Measurements from ENCODE around the gene FSD2. TPM values are rescaled to one million over a fixed set of nuclear protein-coding genes. Genes with fewer than 3 reads are reported as not detected.
"Not testable (repeated sequence)": the region's sequence is repeated elsewhere in the genome, so short reads cannot be mapped to it uniquely, and the experiment has no call there.

FSD2 gene
- total RNA-seq, 2 experiments from 2014 or later, result not detected

DNA sequence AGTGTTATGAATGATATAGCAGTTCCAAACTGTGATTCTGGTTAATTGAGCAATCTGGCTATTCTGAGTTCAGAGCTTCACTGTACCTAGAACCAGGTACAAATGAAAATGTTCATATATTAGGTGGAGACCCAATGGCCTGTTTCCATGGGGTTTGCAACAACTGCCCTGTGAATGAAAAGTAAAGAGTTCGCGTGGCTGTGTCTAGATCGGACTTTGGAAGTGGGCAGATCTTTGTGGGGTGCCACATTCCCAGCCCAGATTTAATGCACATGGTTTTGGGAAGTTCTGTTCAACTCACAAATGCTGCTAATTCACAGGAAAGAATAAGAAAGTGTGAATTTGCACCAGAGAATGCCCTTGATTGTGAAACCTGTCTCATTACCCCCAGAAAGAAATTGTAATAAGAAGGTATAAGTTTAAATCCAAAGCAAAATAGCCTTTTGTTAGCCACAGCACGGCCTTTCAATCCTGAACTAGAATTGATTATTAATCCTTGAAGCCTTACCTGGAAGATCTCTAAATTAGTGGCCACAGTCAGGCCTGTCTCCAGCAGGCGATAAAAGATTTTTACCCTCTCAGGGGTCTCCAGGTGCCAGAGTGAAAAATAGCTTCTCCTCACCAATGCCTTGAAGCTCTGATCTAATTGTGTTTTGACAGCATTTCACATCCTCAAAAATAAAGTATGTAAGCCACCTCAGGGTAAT is 26.2 kb upstream of the FSD2 start:
- ChIA-PET CTCF (interaction anchor here (0.6 to 0.9 kb wide), 2 partner anchors 168 to 193 kb away, joined by 3 read pairs; no protein-coding TSS in a partner anchor), POLR2A (interaction anchor here (0.5 to 1.7 kb wide), 3 partner anchors 21 to 154 kb away, joined by 3 to 12 read pairs (median 4); partner anchors contain the start of gene WHAMM)

DNA sequence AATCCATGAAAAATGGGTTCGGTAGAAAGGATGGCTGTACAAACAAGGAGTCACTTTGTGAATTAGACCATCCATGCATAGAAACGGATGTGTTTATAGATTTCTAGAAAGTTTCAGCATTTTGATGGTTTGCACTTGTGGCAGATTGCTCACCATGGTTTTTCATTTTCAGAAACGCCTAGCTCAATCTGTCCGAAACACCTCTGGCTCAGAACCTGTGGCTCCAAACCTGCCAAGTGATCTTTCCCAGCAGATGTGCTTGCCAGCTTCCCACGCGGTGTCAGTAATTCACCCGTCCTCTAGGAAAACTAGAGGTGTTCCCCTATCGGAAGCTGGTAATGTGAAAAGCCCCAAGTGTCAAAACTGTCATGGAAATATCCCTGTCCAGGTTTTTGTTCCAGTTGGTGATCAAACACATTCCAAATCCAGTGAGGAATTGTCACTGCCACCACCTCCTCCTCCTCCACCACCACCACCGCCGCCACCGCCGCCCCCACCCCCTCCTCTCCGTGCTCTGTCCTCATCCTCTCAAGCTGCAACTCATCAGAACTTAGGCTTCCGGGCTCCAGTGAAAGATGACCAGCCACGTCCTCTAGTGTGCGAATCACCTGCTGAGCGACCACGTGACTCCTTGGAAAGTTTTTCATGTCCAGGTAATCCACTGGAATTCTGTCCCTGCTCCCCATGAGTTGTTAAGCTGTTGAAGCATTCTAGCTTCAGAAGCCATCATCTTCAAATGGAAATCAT is 24.7 kb upstream of the FSD2 start:
- POLR2A ChIA-PET, result interaction anchor here (1.5 kb wide), 1 partner anchor 19 kb away, joined by 10 read pairs; no protein-coding TSS in a partner anchor
- CTCF ChIA-PET, result interaction anchor here (1.1 kb wide), 2 partner anchors 19 to 169 kb away, joined by 3 read pairs; no protein-coding TSS in a partner anchor

DNA sequence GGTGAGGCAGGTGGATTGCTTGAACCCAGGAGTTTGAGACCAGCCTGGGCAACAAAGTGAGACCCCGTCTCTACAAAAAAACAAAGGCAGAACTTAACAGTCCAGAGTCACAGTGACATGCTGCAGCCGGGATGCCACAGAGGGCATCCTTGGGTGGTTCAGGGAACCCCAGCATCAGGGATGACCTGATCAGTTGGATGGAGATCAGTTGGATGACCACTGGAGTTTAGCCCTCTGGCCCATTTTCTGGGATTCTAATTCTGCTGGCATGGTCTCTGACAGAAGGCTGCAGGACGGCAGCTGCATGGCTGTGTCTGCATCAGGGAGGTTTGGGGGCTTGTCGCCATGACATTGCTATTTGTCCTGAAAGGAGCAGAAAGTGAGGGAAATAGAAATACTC is 23.4 kb upstream of the FSD2 start:
- ChIA-PET CTCF (interaction anchor here (1.1 kb wide), 1 partner anchor 18 kb away, joined by 3 read pairs; no protein-coding TSS in a partner anchor), POLR2A (no interaction called here)

DNA sequence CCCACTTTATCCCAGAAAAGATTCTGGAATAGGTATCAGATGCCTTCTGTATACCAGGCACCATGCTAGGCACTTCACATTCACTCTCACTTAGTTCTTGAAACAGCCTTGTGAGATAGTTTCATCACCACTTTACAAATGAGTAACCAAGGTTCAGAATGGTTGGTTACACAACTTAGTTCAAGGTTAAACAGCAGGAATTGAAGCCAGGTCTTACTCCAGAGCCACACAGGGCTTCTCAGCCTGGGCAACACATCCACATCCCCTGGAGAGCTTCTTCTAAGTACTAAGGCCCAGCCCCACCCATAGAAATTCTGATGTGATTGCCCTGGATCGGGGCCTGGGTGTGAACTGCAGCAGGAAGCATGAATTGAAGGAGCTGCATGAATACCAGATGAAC is 22.2 kb upstream of the FSD2 start:
- POLR2A ChIA-PET, result no interaction called here
- CTCF ChIA-PET, result no interaction called here

DNA sequence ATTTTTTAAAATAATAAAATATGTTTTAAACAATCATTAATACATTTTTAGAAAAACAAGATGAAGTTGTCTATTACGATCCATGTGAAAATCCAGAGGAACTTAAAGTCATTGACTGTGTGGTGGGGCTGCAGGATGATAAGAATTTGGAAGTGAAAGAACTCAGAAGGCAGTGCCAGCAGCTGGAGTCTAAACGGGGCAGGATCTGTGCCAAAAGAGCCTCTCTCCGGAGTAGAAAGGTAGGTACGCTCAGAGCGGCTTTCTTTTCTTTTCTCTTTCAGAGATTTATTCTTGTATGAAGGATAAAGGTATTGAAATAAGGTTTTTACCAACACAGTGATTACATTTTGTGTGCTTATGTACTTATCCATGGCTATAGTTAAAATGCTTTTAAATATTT is 17.2 kb upstream of the FSD2 start:
- POLR2A ChIA-PET, result no interaction called here
- CTCF ChIA-PET, result no interaction called here

DNA sequence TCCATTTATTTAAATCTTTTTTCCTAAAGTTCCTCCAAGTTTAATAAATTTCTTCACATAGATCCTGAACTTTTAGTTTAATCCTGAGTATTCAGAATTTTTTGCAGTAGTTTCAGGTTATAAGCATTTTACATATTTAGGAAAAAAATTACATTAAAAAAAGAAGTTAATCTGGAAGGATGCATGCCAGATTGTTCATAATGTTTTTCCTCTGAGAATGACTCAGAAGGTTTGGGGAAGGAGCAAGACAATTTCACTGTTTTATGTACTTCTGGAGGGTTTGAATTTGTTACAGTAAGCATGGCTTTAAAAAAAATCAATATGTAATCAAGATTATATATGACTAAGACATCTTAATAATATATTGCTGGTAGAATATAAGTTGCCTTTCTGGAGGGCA is 16.0 kb upstream of the FSD2 start:
- POLR2A ChIA-PET, CTCF ChIA-PET: not testable (repeated sequence)

DNA sequence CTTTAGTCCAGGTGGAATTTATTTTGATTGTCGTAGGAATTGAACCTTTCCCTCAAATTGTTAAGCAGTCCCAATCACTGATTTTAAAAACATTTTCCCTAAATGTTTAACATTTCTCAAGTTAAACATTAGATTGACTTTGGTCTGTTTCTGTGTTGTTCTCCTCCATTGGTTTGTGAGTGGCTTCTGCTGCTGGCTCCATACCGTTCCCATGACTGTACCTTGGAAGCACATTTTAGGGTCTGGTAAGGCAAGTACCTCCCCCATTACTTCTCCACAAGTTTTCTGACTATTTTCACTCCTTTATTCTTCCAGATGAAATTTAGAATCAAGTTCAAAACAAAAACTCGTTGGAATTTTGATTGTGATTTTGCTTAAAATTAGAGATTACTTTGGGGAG is 15.5 kb upstream of the FSD2 start:
- POLR2A ChIA-PET, CTCF ChIA-PET: not testable (repeated sequence)

DNA sequence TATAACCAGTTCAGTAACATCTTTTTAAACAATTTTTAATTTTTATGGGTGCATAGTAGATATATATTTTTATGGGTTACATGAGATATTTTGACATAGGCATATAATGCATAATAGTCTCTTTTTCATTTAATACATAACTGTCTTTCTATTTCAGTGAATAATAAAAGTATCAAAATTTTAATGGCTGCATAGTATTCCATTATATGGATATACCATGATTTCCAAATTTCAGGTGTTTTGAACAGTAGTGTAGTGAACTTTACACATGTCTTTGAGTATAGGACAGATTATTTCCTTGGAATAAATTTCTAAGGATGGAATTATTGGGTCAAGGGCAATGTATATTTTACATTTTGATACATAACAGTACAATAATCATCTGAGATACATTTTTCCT is 14.3 kb upstream of the FSD2 start:
- CTCF ChIA-PET, result no interaction called here

DNA sequence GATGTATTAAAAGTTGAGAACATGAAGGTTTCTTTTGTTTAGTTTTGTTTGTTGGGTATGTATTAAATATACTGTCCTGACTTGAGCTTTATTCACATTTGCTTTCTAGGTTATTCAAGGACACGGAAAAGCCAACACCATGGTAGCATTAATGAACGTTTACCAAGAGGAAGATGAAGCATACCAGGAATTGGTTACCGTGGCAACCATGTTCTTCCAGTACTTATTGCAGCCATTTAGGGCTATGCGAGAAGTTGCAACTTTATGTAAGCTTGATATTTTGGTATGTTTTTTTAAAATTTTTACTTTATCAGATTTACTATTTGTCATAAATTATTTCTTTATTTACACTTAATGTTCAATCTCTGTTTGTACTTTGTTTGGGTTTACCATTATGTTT is 7.1 kb upstream of the FSD2 start:
- POLR2A ChIA-PET, result no interaction called here

More for the DNA sequence above, 14.3 kb upstream of the FSD2 start:
- POLR2A ChIA-PET, result no interaction called here

DNA sequence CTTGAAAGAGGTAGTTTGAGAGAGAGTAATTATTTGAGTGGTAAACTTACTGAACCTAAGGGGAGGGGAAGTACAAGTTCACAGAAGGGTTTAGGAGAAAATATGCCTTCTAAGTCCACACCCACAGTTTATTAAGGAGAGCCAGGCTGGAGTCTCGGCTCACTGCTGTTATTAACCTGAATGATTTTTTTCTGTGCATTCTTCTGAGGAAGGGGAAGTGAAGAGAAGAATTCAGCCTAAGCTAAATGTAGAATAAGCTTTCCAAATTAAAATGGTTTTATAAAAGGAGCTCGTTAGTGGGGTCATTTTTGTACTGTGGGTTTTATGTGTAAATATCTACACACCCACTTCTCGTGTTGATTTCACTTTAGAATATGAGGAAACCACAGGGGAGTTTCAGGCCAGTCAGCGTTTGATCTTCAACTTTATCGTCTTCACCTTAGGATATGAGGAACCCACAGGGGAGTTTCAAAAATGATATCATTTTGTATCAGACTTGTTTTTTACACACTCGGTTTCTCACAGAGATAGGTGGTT is 5.1 kb upstream of the FSD2 start:
- ChIA-PET CTCF (interaction anchor here (1.0 to 1.1 kb wide), 2 partner anchors 19 to 22 kb away, joined by 3 to 4 read pairs; no protein-coding TSS in a partner anchor), POLR2A (interaction anchor here (0.9 to 2.5 kb wide), 8 partner anchors 20 to 275 kb away, joined by 3 to 12 read pairs (median 4); partner anchors contain the start of gene RPS17)

More for the DNA sequence above, 7.1 kb upstream of the FSD2 start:
- CTCF ChIA-PET, result interaction anchor here (1.9 kb wide), 1 partner anchor 187 kb away, joined by 8 read pairs; no protein-coding TSS in a partner anchor

DNA sequence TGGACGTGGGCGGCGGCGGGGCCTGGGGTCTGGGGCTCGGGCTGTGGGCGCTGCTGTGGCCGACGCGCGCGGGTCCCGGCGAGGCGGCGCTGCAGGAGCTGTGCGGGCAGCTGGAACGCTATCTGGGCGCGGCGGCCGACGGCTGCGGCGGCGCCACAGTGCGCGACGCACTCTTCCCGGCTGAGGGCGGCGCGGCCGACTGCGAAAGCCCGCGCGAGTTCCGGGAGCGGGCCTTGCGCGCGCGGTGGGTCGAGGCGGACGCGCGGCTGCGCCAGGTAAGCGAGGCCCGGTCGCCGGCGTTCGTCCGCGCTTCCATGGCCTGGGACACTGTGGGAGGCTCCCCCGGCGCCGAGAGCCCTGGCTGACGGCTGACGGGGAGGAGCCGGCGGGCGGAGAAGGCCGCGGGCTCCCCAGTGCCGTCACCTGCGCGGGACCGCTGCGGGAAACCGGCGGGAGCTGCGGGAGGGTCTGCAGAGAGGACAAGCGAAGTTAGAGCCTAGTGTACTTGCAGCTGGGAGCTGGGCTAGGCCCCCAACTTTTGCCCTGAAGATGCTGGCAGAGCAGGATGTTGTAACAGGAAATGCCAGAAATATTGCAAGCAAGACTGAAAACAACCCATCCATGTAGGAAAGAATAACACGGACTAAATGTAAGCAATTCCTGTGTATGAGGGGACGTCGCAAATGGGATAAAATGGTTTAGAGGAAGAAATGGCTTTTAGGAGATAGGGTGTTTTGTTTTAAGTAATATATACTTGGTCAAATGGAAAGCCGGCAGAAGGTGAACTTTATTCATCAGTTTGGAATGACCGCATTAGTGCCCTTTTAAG is 4.4 kb upstream of the FSD2 start:
- POLR2A ChIA-PET, result interaction anchor here (0.9 to 2.5 kb wide), 8 partner anchors 20 to 275 kb away, joined by 3 to 12 read pairs (median 4); partner anchors contain the start of gene RPS17

DNA sequence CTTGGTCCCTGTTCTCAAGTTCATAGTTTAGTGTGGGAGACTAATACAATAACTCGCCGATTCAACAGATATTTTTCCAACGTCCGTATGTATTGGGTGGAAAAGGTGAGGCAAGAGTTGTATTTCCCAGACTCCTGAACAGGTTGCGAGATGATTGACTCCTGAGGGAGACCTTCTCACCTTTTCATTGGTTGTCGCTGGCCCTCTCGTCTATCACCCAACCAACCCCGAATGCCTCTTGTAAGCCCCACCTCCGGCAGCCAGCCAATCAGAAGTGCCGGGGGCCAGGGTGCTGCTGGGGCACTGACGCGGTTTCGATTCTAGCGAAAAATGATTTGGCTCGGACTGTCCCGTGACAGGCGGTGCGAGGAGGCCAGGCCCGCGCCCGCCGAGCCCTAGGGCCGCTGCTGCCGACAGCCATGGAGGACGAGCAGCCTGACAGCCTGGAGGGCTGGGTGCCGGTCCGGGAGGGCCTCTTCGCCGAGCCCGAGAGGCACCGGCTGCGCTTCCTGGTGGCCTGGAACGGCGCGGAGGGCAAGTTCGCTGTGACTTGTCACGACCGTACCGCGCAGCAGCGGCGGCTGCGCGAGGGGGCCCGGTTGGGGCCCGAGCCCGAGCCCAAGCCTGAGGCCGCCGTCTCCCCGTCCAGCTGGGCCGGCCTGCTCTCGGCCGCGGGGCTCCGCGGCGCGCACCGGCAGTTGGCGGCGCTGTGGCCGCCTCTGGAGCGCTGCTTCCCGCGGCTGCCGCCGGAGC is 3.6 kb upstream of the FSD2 start, which contains the start of gene WHAMM:
Gene WHAMM (plus strand): TSS at position 321 of the 753 bp plus-strand sequence. CDS start 99 bp downstream, at position 420.
- CTCF ChIA-PET, result interaction anchor here (1.1 to 1.6 kb wide), 2 partner anchors 9 to 269 kb away, joined by 3 to 4 read pairs; partner anchors contain the start of gene RPS17
- POLR2A ChIA-PET, result interaction anchor here (0.6 to 2.5 kb wide), 6 partner anchors 23 to 274 kb away, joined by 3 to 12 read pairs (median 3); partner anchors contain the start of gene RPS17

More for the DNA sequence above, 4.4 kb upstream of the FSD2 start:
- CTCF ChIA-PET, result interaction anchor here (1.1 to 1.6 kb wide), 2 partner anchors 10 to 23 kb away, joined by 3 to 4 read pairs; no protein-coding TSS in a partner anchor

DNA sequence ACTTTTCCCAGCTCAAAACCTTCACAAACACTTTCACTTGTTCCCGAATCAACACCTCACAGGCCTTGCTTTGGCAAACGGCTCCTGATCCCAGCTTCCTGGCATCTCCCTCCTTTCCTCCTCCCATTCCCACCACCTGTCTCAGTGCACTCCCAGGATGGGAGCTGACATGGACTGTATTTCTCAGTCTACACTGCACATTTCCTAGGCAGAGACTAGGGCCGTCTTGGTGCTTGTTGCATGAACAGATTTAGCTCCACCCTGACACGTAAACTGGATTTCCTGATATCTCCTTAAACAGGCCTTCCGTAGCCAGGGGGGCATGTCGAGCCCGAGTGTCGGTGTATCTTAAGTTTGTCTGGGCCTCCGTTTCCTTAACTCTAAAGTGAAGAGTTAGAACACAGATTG is 2.8 kb upstream of the FSD2 start:
- POLR2A ChIA-PET, result interaction anchor here (0.6 to 1.3 kb wide), 4 partner anchors 57 to 268 kb away, joined by 3 read pairs; partner anchors contain the start of gene RPS17
- CTCF ChIA-PET, result interaction anchor here (0.6 to 1.6 kb wide), 3 partner anchors 8 to 269 kb away, joined by 3 to 5 read pairs (median 4); partner anchors contain the start of gene RPS17

DNA sequence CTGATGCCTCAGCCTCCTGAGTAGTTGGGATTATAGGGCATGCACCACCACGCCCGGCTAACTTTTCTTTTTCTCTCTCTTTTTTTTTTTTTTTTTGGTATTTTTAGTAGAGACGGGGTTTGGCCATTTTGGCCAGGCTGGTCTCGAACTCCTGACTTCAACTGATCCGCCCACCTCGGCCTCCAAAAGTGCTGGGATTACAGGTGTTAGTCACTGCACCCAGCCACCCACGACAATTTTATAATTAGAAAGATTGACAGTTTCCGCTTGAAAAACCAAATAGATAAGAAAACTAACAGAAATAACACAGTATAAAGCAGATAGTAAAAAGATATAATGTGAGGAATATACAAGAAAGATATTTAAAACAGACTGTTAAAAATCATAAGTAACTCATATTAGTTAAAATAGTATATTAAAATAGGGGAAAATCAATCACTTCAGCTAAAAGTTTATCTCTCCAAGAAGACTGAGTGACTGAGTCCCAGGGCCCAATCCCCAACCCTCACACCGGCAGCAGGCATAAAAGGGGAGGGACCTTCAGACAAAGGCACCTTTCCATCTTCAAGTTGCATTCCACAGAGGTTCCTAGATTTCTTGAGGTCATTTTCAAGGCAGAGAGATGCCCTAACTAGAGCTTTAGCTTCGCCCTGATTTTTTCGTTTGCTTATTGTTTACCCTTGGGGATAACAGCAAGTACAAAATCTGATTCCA is 2.2 kb upstream of the FSD2 start:
- CTCF ChIA-PET, result interaction anchor here (0.6 to 1.1 kb wide), 2 partner anchors 12 to 268 kb away, joined by 4 to 5 read pairs; partner anchors contain the start of gene RPS17
- POLR2A ChIA-PET, result interaction anchor here (1.1 to 1.3 kb wide), 2 partner anchors 56 to 58 kb away, joined by 3 read pairs; no protein-coding TSS in a partner anchor

DNA sequence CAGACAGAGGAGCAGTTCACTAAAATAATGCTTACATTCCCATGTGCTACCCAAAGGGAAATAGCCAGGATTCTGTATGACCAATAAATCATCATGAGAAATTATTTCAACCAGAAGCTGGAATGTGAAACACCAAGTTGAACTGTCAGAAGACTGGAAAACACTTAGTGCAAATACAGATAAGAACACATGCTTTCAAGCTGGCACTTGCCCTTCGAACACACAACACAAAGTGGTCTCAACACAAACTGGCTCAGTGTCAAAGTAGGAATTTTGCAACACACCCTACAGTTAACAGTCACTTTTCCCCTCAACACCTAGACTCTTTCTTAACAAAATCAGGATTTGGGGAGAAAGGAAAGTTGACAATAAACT is 1.3 kb downstream of the FSD2 start:
- ChIA-PET POLR2A (no interaction called here), CTCF (interaction anchor here (1.0 kb wide), 1 partner anchor 262 kb away, joined by 3 read pairs; no protein-coding TSS in a partner anchor)

DNA sequence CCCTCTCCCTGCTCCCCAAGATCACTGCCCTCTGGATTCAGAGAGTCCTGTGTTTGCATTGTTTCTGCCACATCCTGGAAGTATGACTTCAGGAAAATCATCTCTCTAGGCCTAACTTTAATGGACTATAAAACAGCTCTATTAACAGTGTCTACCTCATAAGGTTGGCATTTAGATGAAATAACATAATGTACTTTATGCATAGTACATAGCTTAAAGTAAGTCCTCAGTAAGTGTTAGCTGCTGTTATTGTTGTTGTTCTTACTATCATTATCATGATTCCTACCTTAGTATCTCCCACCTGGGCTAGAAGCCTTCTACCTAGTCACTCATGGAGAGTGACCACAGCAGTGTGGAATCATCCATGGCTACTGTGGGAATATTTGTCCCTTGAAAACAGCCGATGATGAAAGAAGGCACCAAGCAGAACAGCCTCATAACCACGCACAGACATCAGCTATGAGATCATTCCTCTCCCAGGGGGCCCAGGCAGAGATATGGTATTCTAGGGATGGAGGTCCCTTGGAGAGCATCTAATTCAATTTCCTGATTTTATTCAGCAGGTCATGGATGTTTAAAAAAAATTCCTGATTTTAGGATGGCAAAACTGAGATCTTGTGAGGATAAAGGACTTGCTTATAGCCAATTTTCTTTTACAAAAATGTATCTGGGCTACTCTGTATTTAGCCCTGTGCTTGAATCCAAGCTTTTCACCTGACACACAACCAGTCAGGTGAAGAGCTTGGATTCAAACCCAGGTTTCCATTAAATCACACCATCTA is 1.9 kb downstream of the FSD2 start:
- CTCF ChIA-PET, result interaction anchor here (1.0 kb wide), 1 partner anchor 263 kb away, joined by 3 read pairs; no protein-coding TSS in a partner anchor
- POLR2A ChIA-PET, result interaction anchor here (0.5 kb wide), 1 partner anchor 72 kb away, joined by 11 read pairs; no protein-coding TSS in a partner anchor
